ENCODE measurements around the gene METTL25B. TPM values are rescaled to one million over a fixed set of nuclear protein-coding genes. Genes with fewer than 3 reads are reported as not detected.

The METTL25B gene
- total and polyA plus RNA-seq, 7 donors: 11.8 to 33.1 (median 19.0) TPM

DNA sequence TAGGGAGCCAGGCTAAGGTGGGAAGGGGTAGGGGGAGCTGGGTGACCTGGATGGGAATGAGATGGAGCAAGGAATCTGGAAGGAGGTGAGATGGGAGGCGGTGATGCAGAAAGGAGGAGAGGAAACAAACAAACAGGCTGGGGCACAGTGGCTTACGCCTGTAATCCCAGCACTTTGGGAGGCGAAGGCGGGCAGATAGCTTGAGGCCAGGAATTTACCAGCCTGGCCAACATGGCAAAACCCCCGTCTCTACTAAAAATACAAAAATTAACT, 33.6 kb upstream of the METTL25B start:
- peaks cover 0 to 20% (median 7%) of the 10 kb centered on the region in 4 donors for H3K4me1 ChIP-seq
- no peaks in the 10 kb centered on the region for H3K36me3 ChIP-seq
- H3K4me3 ChIP-seq: no peak overlapping the region
- H3K27ac ChIP-seq: no peak overlapping the region
- H3K27me3 ChIP-seq: peaks cover 4 to 36% (median 18%) of the 10 kb centered on the region in 3 donors
- intact Hi-C loops (cut with DNase I): no loop called here
- TF ChIP-seq POLR2A (IDR thresholded peaks at IDR 0.05) (no peak), POLR2AphosphoS5 (IDR thresholded peaks at IDR 0.05) (no peak), EP300 (IDR thresholded peaks at IDR 0.05) (no peak)
- TF ChIP-seq, protein P1, sequence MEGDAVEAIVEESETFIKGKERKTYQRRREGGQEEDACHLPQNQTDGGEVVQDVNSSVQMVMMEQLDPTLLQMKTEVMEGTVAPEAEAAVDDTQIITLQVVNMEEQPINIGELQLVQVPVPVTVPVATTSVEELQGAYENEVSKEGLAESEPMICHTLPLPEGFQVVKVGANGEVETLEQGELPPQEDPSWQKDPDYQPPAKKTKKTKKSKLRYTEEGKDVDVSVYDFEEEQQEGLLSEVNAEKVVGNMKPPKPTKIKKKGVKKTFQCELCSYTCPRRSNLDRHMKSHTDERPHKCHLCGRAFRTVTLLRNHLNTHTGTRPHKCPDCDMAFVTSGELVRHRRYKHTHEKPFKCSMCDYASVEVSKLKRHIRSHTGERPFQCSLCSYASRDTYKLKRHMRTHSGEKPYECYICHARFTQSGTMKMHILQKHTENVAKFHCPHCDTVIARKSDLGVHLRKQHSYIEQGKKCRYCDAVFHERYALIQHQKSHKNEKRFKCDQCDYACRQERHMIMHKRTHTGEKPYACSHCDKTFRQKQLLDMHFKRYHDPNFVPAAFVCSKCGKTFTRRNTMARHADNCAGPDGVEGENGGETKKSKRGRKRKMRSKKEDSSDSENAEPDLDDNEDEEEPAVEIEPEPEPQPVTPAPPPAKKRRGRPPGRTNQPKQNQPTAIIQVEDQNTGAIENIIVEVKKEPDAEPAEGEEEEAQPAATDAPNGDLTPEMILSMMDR (IDR thresholded peaks at IDR 0.05): no peak
- no peaks in the 10 kb centered on the region for H3K9me3 ChIP-seq
- no peak for DNase-seq
- 84 to 93% methylated on average over 5 of the region's 5 CpGs for WGBS, 2 donors

DNA sequence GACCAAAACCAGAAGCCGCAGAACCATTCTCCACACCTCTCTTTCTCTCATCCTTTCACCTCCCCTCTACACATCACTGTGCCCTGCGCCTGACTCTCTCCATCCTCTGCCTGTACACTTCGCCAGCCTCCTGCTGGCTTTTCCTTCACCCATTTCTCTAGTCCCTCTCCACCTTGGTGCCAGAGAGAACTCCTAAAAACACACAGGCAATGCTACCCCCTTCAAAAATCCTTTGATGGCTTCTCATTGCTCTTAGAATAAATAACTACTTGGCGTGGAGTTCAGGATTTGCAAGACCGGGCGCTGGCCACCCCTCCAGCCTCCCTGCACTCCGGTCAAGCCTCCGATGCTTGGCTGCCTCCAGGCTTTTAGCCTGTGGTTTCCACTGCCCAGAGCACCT, 31.5 kb upstream of the METTL25B start:
- H3K36me3 ChIP-seq: no peaks in the 10 kb centered on the region
- H3K27me3 ChIP-seq: peaks cover 0 to 24% (median 7%) of the 10 kb centered on the region in 3 donors
- no peak overlapping the region for H3K4me3 ChIP-seq
- 94 to 95% methylated on average over 8 of the region's 8 CpGs for WGBS, 2 donors
- no peak for DNase-seq
- no peaks in the 10 kb centered on the region for H3K9me3 ChIP-seq
- peaks cover 0 to 11% (median 2%) of the 10 kb centered on the region in 4 donors for H3K4me1 ChIP-seq
- H3K27ac ChIP-seq: no peak overlapping the region
- intact Hi-C loops (cut with DNase I): no loop called here
- TF ChIP-seq, protein P1 (IDR thresholded peaks at IDR 0.05): no peak
- TF ChIP-seq POLR2AphosphoS5 (IDR thresholded peaks at IDR 0.05) (no peak), POLR2A (IDR thresholded peaks at IDR 0.05) (no peak), EP300 (IDR thresholded peaks at IDR 0.05) (no peak)

DNA sequence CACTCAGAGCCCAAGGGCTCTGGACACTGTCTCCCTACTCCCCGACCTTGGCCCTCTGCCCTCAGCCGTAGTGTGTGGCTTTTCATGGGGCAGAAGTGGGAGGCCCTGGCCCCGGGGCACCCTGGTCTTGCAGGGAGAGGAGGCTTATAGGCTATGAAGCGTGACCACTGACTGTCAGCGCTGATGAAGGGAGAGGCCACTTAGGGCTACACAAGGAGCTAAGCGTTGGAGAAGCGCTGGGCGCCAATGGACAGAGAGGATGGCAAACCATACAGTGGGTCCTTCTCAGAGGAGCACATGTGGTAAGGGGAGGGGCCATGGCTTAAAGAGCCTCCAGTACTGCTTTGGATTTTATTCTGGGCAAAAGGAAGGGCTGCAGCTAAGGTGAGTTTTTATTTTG, 30.8 kb upstream of the METTL25B start:
- intact Hi-C loops (cut with DNase I): no loop called here
- DNase-seq: no peak
- Histone ChIP-seq H3K4me1 (peaks cover 0 to 7% (median 2%) of the 10 kb centered on the region in 4 donors), H3K27ac (no peak overlapping the region), H3K4me3 (no peak overlapping the region), H3K27me3 (peaks cover 0 to 17% (median 2%) of the 10 kb centered on the region in 3 donors), H3K36me3 (no peaks in the 10 kb centered on the region), H3K9me3 (no peaks in the 10 kb centered on the region)
- TF ChIP-seq POLR2AphosphoS5 (IDR thresholded peaks at IDR 0.05) (no peak), EP300 (IDR thresholded peaks at IDR 0.05) (no peak), POLR2A (IDR thresholded peaks at IDR 0.05) (no peak)
- TF ChIP-seq, protein P1 (IDR thresholded peaks at IDR 0.05): no peak
- WGBS, 2 donors: 86 to 88% methylated on average over 8 of the region's 8 CpGs

DNA sequence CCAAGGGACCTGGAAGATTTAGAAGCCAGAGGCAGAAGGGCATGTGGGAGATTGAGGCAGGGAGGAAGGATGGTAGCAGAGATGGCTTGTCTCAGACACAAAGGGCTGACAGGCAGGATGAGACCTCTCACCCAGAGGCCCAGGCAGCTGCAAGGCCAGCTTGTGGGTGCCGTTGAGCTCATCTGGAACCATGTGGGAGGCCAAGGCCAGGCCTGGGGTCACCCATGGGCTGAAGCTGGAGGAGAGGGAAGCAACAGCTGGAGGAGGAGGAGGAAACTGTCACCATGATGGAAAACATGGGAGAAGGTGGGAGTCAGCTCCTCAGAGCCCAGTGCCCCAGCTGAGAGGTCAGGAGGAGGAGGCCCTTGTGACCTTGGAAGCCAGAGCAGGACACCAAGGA, 29.3 kb upstream of the METTL25B start:
- Histone ChIP-seq H3K27ac (no peak overlapping the region), H3K4me1 (peaks cover 0 to 7% (median 3%) of the 10 kb centered on the region in 4 donors), H3K9me3 (no peaks in the 10 kb centered on the region), H3K27me3 (peaks cover 0 to 9% (median 0%) of the 10 kb centered on the region in 3 donors), H3K4me3 (no peak overlapping the region), H3K36me3 (no peaks in the 10 kb centered on the region)
- no peak for TF ChIP-seq POLR2AphosphoS5 (IDR thresholded peaks at IDR 0.05)
- no peak for TF ChIP-seq EP300 (IDR thresholded peaks at IDR 0.05)
- TF ChIP-seq, protein P1 (IDR thresholded peaks at IDR 0.05): no peak
- TF ChIP-seq POLR2A (IDR thresholded peaks at IDR 0.05): no peak
- intact Hi-C loops (cut with DNase I): no loop called here
- 76 to 87% methylated on average over 1 of the region's 1 CpG for WGBS, 2 donors
- DNase-seq: no peak

All from sigmoid colon (tissue), 7 donors.